GM12872 (cell line): Measurements from ENCODE around the gene ALOX5AP.

ENCODE experiments used
- CTCF ChIP-seq: IDR thresholded peaks from 3 replicates; pipeline ENCODE4 v1.5.1; 2011; ENCODE audit warnings: low read depth, mild to moderate bottlenecking, low read length, moderate library complexity; ENCODE audit not compliant: insufficient read depth

ALOX5AP gene

GRCh38 chr13:30774214-30774730 is 38.9 kb downstream of the ALOX5AP start:
- no peak for TF ChIP-seq CTCF

- no peak for TF ChIP-seq CTCF
Measured at GRCh38 chr13:30776661-30777060, 41.3 kb downstream of the ALOX5AP start.

- no peak for TF ChIP-seq CTCF
Measured at GRCh38 chr13:30779016-30779415, 43.7 kb downstream of the ALOX5AP start.

GRCh38 chr13:30779608-30780007 is 44.3 kb downstream of the ALOX5AP start:
- TF ChIP-seq CTCF: no peak

GRCh38 chr13:30780338-30780981 is 45.1 kb downstream of the ALOX5AP start:
- TF ChIP-seq CTCF: no peak

GRCh38 chr13:30785191-30785850 is 50.0 kb downstream of the ALOX5AP start:
- TF ChIP-seq CTCF: no peak

- TF ChIP-seq CTCF: no peak
Measured at GRCh38 chr13:30786648-30787047, 51.3 kb downstream of the ALOX5AP start.
